HG02763 (cell line): ENCODE data around the gene ENOX2.
"Not testable (repeated sequence)": the region's sequence is repeated elsewhere in the genome, so short reads cannot be mapped to it uniquely, and the experiment has no call there.

Experiments
- ATAC-seq: cut with Tn5 transposase; IDR thresholded peaks from one replicate; pipeline ENCODE4 v1.9.1; 2021; ENCODE audit warnings: mild to moderate bottlenecking, moderate library complexity; ENCODE audit not compliant: unreplicated experiment

Gene ENOX2

DNA sequence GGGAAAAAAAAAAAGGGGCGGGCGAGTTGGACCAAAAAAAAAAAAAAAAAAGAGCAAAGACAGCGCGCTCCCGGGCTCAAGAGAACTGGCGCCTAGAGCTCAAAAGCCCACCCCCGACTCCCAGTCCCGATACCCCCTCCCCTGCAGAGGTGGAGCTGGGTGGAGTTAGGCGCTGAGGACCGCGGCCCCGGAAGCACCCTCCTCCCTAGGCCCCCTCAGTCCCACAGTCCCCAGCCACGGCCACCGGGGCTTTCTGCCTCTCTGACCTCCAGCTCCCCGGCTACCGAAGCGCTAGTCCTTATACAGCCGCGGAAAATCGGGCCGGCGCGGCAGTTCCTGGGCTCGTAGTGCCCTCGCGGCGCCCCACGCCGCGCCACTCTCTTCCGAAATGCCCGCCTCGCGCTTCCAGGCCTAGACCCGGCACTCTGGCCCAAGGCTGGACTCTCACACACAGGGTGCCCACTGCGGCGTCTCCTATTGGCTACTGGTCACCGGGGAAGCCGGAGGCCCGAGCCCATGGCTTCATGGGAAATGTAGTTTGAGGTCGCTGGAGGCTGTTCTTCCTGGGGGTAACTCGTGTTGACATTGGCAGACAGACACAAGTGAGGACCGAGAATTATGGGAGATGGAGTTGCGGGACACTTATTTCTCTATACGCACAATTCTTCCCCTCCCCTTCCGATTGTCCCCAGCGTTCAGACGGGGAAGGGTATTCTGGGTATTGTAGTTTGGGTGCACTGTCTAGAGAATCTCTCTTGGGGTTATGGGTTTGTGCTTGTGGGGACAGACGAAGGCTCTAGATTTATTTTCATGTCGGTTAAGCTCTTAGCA, at the start of gene ENOX2:
Gene ENOX2, minus strand, starts transcription at position 427 of the 831 bp plus-strand sequence. CDS start 199,993 bp downstream, outside the sequence.
- peak; percentile 97 for ATAC-seq

DNA sequence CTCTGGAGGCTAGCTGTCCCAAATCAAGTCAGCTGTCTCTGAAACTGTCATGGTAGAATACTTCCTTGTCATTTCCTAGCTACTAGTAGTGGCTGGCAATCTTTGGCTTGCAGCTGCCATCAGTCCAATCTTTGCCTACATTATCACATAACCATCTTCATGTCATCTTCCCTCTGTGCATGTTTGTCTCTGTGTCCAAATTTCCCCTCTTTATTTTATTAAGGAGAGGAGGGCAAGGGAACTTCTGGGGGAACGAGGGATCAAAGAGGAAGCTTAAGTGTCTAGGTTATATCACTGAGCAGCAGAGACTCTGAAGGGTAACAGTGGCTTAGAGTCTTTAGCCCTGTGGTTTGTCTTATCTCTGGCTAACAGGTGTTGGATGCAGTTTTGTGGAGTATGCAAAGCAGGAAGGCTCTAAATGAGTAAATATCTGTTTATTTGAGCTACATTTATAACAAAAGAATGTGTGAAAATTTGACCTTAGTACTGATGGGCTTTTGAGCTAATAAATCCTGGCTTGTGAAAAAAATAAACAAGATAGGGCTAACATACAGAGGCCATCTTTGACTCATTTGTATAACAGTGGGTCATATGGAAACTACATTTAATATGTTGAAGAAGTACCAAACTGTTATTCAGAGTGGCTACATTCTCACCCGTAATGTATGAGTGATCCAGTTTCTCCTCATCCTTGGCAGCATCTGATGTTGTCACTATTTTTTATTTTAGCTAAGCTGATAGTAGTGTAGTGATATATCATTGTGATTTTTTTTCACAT, 49.4 kb upstream of the ENOX2 start:
- peak; percentile 91 for ATAC-seq

DNA sequence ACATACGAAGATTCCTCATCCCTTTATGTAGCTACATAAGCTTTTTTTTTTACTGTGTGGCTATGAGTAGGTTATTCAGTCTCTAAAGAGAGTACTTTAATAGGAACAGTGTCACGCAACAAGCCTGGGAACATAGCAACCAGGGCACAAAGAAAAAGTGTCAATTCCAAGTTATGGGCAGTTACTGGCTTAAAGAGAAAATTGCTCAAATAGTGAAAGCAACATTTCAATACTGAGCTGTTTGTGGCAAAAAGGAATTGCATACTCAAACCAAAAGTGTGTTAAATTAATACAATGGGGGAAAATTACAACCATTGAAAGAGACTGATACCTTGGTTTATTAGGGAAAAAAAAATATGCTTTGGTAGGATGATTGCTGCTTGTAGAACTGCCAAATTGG, 41.2 kb upstream of the ENOX2 start:
- ATAC-seq = no peak

DNA sequence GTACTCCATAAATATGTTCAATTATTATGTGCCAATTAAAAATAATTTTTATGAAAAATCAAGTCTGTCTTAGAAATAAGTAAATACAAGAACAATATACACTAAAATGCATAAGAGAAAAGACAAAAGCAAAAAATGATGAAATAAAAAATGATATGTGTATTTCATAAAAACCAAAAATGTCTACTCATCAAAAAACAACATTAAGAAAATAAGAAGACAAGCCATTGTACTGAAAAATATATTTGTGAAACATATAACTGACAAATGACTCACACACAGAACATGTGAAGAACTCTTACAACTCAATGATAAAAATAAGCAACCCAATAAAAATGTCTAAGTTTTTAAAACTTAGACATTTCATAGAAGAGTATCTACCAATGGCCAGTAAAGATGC, 34.1 kb upstream of the ENOX2 start:
- ATAC-seq = no peak

GRCh38 chrX:130933358-130933757, 30.3 kb upstream of the ENOX2 start:
- no peak for ATAC-seq

- ATAC-seq = not testable (repeated sequence)
Measured at GRCh38 chrX:130920405-130920804, 17.4 kb upstream of the ENOX2 start.

- not testable (repeated sequence) for ATAC-seq
Measured at GRCh38 chrX:130919676-130920075, 16.7 kb upstream of the ENOX2 start.

DNA sequence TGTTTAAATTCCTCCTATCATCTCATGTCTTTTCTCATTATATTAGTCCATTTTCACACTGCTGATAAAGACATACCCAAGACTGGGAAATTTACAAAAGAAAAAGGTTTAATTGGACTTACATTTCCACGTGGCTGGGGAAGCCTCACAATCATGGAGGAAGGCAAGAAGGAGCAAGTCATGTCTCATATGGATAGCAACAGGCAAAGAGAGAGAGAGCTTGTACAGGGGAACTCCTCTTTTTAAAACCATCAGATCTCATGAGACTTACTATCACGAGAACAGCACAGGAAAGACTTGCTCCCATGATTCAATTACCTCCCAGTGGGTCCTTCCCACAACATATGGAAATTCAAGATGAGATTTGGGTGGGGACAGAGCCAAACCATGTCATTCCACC, 15.5 kb upstream of the ENOX2 start:
- not testable (repeated sequence) for ATAC-seq

GRCh38 chrX:130916636-130917422, 13.8 kb upstream of the ENOX2 start:
- ATAC-seq = peak; percentile 44

DNA sequence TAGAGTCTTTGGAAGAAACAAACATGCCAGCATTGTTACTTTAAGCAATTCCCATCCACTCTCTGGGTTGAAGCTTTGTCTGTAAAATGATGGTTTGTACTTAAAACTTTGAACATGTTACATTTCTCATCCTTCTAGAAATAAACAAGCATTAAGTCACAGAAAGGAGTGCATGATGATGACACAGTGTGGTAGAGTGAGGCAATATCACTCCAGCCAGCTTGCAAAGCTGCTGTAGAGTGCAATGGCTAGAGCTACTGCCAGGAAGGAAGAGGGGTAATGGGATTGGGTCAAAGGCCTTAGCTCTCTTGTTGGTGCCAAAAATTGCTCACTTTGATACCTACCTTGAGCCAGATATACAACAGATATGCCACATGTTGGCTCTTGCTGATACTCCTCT, 12.3 kb upstream of the ENOX2 start:
- ATAC-seq = no peak

- no peak for ATAC-seq
Measured at GRCh38 chrX:130909469-130910136, 6.6 kb upstream of the ENOX2 start.

DNA sequence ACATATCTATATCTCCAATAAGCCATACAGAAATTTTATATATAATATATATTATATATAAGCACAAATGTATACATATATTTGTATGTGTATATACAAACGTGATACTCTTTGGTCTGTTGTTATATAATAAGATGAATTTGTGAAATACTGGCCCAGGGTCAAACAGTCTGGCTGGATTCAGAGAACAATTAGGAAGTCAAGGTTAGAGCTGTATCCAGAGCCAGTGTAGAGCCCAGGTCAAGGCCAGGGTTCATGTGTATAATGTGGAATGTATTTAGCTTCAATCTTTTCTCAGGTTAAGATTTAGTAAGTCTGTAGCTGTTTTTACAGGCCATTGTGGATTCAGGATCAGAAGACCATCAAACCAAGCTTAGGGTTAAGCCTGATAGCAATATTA, 3.8 kb upstream of the ENOX2 start:
- ATAC-seq = no peak

GRCh38 chrX:130902446-130902782, 595 bp downstream of the ENOX2 start:
- no peak for ATAC-seq

- no peak for ATAC-seq
Measured at GRCh38 chrX:130896802-130897501, 6.1 kb downstream of the ENOX2 start.

DNA sequence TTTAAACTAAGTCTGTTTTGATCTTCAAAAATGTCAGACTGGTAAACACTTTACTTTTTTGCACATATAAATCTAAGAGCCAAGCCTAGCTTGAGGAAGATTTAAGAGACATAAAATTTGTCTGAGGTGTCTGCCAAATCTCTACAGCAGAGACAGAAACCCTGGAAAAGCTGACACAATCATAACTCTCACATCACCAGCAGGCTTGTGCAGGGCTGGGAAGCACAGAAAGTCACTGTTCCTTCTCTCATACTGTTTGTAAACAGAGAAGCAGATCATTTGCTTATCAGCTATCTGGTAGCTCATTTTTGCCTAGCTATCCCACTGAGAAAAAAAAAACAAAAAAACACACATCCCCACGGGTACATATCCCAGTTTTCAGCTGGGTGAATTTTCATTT, 7.0 kb downstream of the ENOX2 start:
- ATAC-seq = no peak

- no peak for ATAC-seq
Measured at GRCh38 chrX:130895299-130895698, 7.7 kb downstream of the ENOX2 start.

GRCh38 chrX:130893356-130894085, 9.5 kb downstream of the ENOX2 start:
- no peak for ATAC-seq

DNA sequence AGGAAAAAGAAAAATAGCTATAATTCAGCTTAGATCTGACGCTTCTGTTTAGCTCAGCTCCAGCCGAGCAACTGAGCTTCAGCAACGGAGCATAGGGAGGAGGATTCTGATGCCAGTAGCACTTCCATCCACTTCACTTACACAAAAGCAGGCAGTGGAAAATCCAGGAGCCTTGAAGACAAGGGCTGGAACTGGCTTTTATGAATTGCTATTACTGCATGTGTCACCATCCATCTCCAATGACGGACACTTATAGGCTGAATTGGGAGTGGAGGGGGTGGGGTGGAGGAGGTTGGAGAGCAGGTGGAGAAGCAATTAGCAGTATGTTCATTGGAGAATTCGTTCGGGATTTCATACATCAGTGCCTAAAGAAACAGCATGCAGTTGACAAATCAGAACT, 15.6 kb downstream of the ENOX2 start:
- ATAC-seq = no peak

DNA sequence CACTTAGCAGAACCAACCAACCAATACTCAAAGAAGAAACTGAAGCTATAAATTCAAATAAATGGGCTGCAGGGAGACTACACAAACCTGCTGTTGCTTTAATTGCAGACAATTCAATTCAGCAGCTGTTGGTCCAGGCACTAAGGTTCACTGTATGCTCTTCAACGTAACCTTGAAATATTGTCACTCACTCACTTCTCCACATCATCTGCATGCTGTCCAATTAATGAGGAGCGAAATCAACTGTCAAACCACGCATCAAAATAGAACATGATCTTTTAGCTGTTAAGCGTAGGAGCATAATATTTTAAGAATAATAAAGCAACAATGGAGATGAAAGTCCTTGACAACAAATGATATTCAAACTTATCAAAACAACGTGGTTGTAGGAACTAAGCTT, 17.0 kb downstream of the ENOX2 start:
- ATAC-seq = no peak

DNA sequence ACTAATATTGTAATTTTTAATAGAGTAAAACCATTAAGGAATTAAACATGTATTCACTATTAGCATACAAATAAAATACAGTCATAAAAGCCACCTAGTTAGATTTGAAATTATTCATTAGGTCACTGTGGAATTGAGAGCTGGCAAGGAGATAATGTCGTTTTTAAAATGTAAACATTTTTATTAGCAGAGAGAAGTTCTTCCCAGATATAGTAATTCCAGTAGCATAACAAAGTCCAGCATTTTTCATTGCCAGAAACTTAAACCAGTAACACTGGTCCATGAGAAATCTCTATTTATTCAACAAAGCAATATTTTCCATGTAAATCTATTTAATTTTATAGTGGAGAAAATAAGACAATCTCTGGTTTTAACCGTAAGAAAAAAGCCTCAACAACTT, 17.5 kb downstream of the ENOX2 start:
- ATAC-seq = no peak
